H1 (cell line): Measurements from ENCODE around the gene DDN. TPM values are rescaled to one million over a fixed set of nuclear protein-coding genes. Genes with fewer than 3 reads are reported as not detected.

Experiments
- ASH2L ChIP-seq: fragments of 200-600, 300-600 bp; sonication (generic); IDR thresholded peaks from one replicate; pipeline ENCODE4 v1.7.1; 2017; ENCODE audit warnings: low read length
- EZH2 ChIP-seq: fragments of 200-600 bp; sonication (generic); IDR thresholded peaks from 2 replicates; pipeline ENCODE4 v1.7.1; 2012; ENCODE audit warnings: low read depth, mild to moderate bottlenecking, moderate library complexity, low read length, inconsistent platforms; ENCODE audit not compliant: severe bottlenecking
- FOSL1 ChIP-seq: IDR thresholded peaks from 2 replicates; pipeline ENCODE4 v1.6.1; 2011; ENCODE audit warnings: mild to moderate bottlenecking, low read depth, low read length, moderate library complexity; ENCODE audit not compliant: insufficient read depth
- HDAC2 ChIP-seq, 2 experiments: fragments of 300-600 bp in 1 of 2; sonication (generic) in 1 of 2; IDR thresholded peaks; 2 replicates each; pipeline ENCODE4 v1.6.1; 2011 to 2012; ENCODE audit warnings: low read depth in 2 of 2, low read length in 2 of 2, mild to moderate bottlenecking in 2 of 2, moderate library complexity in 2 of 2, borderline replicate concordance in 1 of 2, inconsistent platforms in 1 of 2
- KDM4A ChIP-seq: IDR thresholded peaks from one replicate; pipeline ENCODE4 v1.7.1; 2012; ENCODE audit warnings: low read depth, mild to moderate bottlenecking, moderate library complexity, low read length, inconsistent platforms; ENCODE audit not compliant: severe bottlenecking
- RAD21 ChIP-seq, 2 experiments: IDR thresholded peaks in 1 of 2; conservative IDR thresholded peaks in 1 of 2; 2 replicates each; pipeline ENCODE4 v1.6.1; 2011; ENCODE audit warnings: low read depth in 2 of 2, low read length in 2 of 2, improper control_type of control experiment in 1 of 2, inconsistent platforms in 1 of 2, mild to moderate bottlenecking in 1 of 2, moderate library complexity in 1 of 2
- SP1 ChIP-seq: IDR thresholded peaks from 2 replicates; pipeline ENCODE4 v1.6.1; 2011; ENCODE audit warnings: low read depth, low read length
- SP2 ChIP-seq: IDR thresholded peaks from 2 replicates; pipeline ENCODE4 v1.6.1; 2012; ENCODE audit warnings: mild to moderate bottlenecking, low read length, inconsistent platforms
- polyA plus RNA-seq, 7 experiments: library from polyadenylated mRNA; depleted of rRNA in 3 of 7; stranded (reverse) in 5 of 7; unstranded in 2 of 7; fragments of >200 nt in 5 of 7; fragments of 200-250 nt in 2 of 7; gene quantifications; 1 replicate in 5 of 7; 2 replicates in 1 of 7; 4 replicates in 1 of 7; pipeline versions ENCODE4 v1.2.1 to v1.2.3, GENCODE V29; 2011 to 2013; ENCODE audit warnings: missing spikeins in 2 of 7, mixed read lengths in 2 of 7
- total RNA-seq: library from RNA; stranded (reverse); fragmentation: NEBNext Ultra II Directional; extraction: Animal tissue kit (Norgen Biotek cat#: 25700); gene quantifications from 2 replicates; pipeline ENCODE4 v1.2.1, GENCODE V29; 2021
- TF ChIP-seq, protein P1 (sequence below): fragments of 300-600 bp; sonication (generic); IDR thresholded peaks from 2 replicates; pipeline ENCODE4 v1.7.1; 2012; ENCODE audit warnings: low read length, moderate library complexity, mild to moderate bottlenecking, inconsistent platforms; ENCODE audit not compliant: insufficient replicate concordance

The DDN gene
- total and polyA plus RNA-seq, 2 of the 8 experiments (the other 6 are each of a cell fraction or from before 2014, with no cell fraction given), result 0.14 to 0.30 TPM

DNA sequence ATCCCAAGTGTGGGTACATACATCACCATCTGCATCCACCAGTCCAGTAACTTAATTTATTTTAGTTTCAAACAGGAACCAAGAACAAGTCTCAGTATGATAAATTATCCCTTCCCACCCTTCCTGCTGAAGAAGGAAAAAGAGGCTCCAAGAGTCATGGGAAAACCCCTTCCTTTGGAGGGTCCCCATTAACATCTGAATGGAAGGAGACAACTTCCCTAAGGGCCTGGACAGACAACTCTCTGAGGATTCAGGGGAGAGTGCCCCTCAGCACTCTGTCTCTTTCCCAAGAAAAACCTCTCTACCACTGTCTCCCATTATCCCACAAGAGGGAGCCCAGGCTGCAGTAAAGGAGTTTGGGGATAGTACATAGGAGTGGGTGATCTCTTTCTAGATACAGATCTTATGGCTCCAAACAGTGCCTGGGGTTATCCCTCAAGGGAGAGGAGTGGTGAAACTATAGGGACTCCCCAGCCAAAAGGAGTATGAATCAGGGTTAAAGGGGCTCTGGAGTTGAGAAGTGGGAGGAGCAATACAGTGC lies 33.8 kb downstream of the DDN start (continued):
- TF ChIP-seq, protein P1, sequence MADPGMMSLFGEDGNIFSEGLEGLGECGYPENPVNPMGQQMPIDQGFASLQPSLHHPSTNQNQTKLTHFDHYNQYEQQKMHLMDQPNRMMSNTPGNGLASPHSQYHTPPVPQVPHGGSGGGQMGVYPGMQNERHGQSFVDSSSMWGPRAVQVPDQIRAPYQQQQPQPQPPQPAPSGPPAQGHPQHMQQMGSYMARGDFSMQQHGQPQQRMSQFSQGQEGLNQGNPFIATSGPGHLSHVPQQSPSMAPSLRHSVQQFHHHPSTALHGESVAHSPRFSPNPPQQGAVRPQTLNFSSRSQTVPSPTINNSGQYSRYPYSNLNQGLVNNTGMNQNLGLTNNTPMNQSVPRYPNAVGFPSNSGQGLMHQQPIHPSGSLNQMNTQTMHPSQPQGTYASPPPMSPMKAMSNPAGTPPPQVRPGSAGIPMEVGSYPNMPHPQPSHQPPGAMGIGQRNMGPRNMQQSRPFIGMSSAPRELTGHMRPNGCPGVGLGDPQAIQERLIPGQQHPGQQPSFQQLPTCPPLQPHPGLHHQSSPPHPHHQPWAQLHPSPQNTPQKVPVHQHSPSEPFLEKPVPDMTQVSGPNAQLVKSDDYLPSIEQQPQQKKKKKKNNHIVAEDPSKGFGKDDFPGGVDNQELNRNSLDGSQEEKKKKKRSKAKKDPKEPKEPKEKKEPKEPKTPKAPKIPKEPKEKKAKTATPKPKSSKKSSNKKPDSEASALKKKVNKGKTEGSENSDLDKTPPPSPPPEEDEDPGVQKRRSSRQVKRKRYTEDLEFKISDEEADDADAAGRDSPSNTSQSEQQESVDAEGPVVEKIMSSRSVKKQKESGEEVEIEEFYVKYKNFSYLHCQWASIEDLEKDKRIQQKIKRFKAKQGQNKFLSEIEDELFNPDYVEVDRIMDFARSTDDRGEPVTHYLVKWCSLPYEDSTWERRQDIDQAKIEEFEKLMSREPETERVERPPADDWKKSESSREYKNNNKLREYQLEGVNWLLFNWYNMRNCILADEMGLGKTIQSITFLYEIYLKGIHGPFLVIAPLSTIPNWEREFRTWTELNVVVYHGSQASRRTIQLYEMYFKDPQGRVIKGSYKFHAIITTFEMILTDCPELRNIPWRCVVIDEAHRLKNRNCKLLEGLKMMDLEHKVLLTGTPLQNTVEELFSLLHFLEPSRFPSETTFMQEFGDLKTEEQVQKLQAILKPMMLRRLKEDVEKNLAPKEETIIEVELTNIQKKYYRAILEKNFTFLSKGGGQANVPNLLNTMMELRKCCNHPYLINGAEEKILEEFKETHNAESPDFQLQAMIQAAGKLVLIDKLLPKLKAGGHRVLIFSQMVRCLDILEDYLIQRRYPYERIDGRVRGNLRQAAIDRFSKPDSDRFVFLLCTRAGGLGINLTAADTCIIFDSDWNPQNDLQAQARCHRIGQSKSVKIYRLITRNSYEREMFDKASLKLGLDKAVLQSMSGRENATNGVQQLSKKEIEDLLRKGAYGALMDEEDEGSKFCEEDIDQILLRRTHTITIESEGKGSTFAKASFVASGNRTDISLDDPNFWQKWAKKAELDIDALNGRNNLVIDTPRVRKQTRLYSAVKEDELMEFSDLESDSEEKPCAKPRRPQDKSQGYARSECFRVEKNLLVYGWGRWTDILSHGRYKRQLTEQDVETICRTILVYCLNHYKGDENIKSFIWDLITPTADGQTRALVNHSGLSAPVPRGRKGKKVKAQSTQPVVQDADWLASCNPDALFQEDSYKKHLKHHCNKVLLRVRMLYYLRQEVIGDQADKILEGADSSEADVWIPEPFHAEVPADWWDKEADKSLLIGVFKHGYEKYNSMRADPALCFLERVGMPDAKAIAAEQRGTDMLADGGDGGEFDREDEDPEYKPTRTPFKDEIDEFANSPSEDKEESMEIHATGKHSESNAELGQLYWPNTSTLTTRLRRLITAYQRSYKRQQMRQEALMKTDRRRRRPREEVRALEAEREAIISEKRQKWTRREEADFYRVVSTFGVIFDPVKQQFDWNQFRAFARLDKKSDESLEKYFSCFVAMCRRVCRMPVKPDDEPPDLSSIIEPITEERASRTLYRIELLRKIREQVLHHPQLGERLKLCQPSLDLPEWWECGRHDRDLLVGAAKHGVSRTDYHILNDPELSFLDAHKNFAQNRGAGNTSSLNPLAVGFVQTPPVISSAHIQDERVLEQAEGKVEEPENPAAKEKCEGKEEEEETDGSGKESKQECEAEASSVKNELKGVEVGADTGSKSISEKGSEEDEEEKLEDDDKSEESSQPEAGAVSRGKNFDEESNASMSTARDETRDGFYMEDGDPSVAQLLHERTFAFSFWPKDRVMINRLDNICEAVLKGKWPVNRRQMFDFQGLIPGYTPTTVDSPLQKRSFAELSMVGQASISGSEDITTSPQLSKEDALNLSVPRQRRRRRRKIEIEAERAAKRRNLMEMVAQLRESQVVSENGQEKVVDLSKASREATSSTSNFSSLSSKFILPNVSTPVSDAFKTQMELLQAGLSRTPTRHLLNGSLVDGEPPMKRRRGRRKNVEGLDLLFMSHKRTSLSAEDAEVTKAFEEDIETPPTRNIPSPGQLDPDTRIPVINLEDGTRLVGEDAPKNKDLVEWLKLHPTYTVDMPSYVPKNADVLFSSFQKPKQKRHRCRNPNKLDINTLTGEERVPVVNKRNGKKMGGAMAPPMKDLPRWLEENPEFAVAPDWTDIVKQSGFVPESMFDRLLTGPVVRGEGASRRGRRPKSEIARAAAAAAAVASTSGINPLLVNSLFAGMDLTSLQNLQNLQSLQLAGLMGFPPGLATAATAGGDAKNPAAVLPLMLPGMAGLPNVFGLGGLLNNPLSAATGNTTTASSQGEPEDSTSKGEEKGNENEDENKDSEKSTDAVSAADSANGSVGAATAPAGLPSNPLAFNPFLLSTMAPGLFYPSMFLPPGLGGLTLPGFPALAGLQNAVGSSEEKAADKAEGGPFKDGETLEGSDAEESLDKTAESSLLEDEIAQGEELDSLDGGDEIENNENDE, result no peak
- TF ChIP-seq FOSL1, result no peak
- peak; percentile 52 for TF ChIP-seq EZH2
- TF ChIP-seq HDAC2 (IDR thresholded peaks at IDR 0.05; ENCODE audit: borderline replicate concordance in 1 of 2, low read depth in 2 of 2, low read length in 2 of 2), result no peak
- no peak for TF ChIP-seq SP2
- no peak for TF ChIP-seq KDM4A
- peak; percentile 58 to 68 for TF ChIP-seq RAD21 (IDR thresholded peaks at IDR 0.05 in 1 of 2, conservative IDR thresholded peaks at IDR 0.05 in 1 of 2; ENCODE audit: low read depth in 2 of 2, low read length in 2 of 2)
- TF ChIP-seq ASH2L, result peak; percentile 54
- peak; percentile 11; the same call in 1 of the 2 replicates for TF ChIP-seq SP1
